Cardiac fibroblast (primary cell): ENCODE measurements around the gene LDLRAD3.

Experiments
- DNase-seq, 2 donors: peaks; one replicate each; pipeline versions ENCODE4 v3.0.0 to v3.0.0-alpha.2; 2010; ENCODE audit warnings: low read depth in 2 of 2
- H3K4me3 ChIP-seq, 2 donors: replicated peaks in 1 of 2; 1 replicate in 1 of 2; 2 replicates in 1 of 2; pipeline ENCODE4 v1.5.1; 2011; ENCODE audit warnings: low read depth in 2 of 2, low read length in 2 of 2, mild to moderate bottlenecking in 2 of 2, moderate library complexity in 1 of 2
- TF ChIP-seq, protein P1 (sequence below): IDR thresholded peaks from one replicate; pipeline ENCODE4 v1.5.1; 2011; ENCODE audit warnings: low read depth, mild to moderate bottlenecking, low read length, inconsistent platforms

LDLRAD3 gene

DNA sequence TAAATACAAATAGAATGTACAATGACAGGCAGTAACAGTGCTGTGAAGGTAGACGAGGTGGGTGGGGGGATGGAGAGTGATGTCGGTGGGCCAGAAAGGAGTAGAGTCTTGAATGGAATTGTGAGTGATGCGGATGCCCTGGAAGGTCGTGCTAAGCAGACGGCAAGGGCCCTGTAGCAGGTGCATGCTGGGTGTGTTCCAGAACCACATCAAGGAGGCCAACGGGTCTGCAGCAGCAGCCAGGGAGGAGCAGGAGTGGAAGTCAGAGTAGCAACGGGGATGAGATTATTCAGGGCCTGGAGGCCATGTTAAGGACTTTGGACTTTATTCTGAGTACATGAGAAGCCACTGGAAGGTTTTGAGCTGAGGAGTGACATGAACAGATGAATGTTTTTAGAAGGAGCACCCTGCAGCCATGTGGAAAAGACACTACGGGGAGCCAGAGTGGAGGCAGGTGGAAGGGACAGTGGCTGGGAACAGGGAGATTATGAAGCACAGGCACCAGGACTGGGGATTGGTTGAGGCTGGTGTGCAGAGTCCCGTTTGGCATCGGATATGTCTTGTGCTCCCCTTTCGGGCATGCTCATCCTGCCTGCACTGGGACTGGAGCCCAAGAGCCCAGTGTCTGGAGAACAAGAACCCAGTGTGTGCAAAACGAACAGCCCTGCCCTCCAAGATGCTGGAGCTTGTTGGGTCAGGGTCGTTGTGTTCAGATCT is 271.3 kb downstream of the LDLRAD3 start:
- TF ChIP-seq, protein P1, sequence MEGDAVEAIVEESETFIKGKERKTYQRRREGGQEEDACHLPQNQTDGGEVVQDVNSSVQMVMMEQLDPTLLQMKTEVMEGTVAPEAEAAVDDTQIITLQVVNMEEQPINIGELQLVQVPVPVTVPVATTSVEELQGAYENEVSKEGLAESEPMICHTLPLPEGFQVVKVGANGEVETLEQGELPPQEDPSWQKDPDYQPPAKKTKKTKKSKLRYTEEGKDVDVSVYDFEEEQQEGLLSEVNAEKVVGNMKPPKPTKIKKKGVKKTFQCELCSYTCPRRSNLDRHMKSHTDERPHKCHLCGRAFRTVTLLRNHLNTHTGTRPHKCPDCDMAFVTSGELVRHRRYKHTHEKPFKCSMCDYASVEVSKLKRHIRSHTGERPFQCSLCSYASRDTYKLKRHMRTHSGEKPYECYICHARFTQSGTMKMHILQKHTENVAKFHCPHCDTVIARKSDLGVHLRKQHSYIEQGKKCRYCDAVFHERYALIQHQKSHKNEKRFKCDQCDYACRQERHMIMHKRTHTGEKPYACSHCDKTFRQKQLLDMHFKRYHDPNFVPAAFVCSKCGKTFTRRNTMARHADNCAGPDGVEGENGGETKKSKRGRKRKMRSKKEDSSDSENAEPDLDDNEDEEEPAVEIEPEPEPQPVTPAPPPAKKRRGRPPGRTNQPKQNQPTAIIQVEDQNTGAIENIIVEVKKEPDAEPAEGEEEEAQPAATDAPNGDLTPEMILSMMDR = no peak
- H3K4me3 ChIP-seq = no peak overlapping the region
- no peak for DNase-seq

DNA sequence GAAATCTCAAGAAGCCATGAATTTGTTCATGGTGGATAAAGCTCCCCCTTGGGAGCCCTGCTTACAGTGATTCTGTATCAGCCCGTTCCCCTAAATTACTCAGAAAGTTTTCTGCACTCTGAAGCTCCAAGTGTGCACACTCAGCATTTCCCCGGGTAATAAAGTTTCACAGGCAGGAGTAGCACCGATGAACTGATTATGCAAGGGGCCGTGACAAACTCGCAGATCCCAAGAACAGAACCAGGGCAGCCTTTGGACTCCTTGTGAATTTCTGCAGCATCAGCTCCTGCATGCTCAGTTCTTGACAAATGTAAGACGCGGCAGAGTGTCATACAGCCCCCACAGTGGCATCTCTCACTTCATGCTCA is 271.8 kb downstream of the LDLRAD3 start:
- DNase-seq = no peak
- no peak overlapping the region for H3K4me3 ChIP-seq
- TF ChIP-seq, protein P1 = no peak

- TF ChIP-seq, protein P1 = no peak
- no peak for DNase-seq
- no peak overlapping the region for H3K4me3 ChIP-seq
Measured at GRCh38 chr11:36216061-36216615, 272.3 kb downstream of the LDLRAD3 start.

- DNase-seq = no peak
- TF ChIP-seq, protein P1 = no peak
- no peak overlapping the region for H3K4me3 ChIP-seq
Measured at GRCh38 chr11:36218283-36218921, 274.5 kb downstream of the LDLRAD3 start.

DNA sequence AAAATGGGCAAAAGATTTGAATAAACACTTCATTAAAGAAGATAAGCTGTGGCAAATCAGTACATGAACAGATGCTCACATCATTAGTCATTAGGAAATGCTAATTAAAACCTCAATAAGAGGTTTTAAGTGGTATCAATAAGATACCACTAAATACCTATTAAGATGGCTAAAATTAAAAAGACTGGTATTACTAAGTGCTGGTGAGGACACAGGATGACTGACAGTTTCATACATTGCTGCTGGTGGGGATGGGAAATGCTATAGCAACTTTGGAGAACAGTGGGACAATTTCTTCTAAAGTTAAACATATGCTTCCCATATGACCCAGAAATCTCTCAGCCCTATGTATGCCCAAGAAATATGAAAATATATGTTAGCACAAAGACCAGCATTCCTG is 276.1 kb downstream of the LDLRAD3 start:
- no peak for DNase-seq
- no peak overlapping the region for H3K4me3 ChIP-seq
- TF ChIP-seq, protein P1 = no peak

- peak in 1 of 2 donors; percentile 20 for DNase-seq
- H3K4me3 ChIP-seq = no peak overlapping the region
- TF ChIP-seq, protein P1 = no peak
Measured at GRCh38 chr11:36222831-36223635, 279.2 kb downstream of the LDLRAD3 start.
